LNCaP clone FGC (cell line): ENCODE data around the gene PLAGL1.

ENCODE experiments used
- DNase-seq: peaks from one replicate; pipeline ENCODE4 v3.0.0-alpha.2; 2011; ENCODE audit warnings: low read depth
- H3K4me3 ChIP-seq: 2 replicates; pipeline ENCODE4 v1.5.1; 2011; ENCODE audit warnings: mild to moderate bottlenecking, low read depth, low read length, control low read depth
- CTCF ChIP-seq: IDR thresholded peaks from 2 replicates; pipeline ENCODE4 v1.5.1; 2012; ENCODE audit warnings: mild to moderate bottlenecking; ENCODE audit not compliant: control insufficient read depth, insufficient read depth; ENCODE audit errors: extremely low read depth

The PLAGL1 gene

GRCh38 chr6:143971482-143972205 lies 36.4 kb downstream of the PLAGL1 start:
- no peak for DNase-seq
- H3K4me3 ChIP-seq = no peak overlapping the region
- no peak for TF ChIP-seq CTCF

GRCh38 chr6:143970456-143971218 lies 37.4 kb downstream of the PLAGL1 start:
- H3K4me3 ChIP-seq = no peak overlapping the region
- no peak for DNase-seq
- no peak for TF ChIP-seq CTCF

- no peak for TF ChIP-seq CTCF
- no peak for DNase-seq
- H3K4me3 ChIP-seq = no peak overlapping the region
Observed at GRCh38 chr6:143969077-143969476, 39.0 kb downstream of the PLAGL1 start.

GRCh38 chr6:143967706-143968376 lies 40.2 kb downstream of the PLAGL1 start:
- DNase-seq = no peak

GRCh38 chr6:143966312-143966711 lies 41.7 kb downstream of the PLAGL1 start:
- no peak for TF ChIP-seq CTCF
- DNase-seq = no peak
- H3K4me3 ChIP-seq = no peak overlapping the region

More at GRCh38 chr6:143967706-143968376, 40.2 kb downstream of the PLAGL1 start:
- H3K4me3 ChIP-seq = no peak overlapping the region
- no peak for TF ChIP-seq CTCF

- no peak overlapping the region for H3K4me3 ChIP-seq
- DNase-seq = no peak
- TF ChIP-seq CTCF = no peak
Observed at GRCh38 chr6:143965503-143966171, 42.4 kb downstream of the PLAGL1 start.
